Spleen (tissue), 7 donors: ENCODE data around the gene GSTT2B.
"Not testable (repeated sequence)": the region's sequence is repeated elsewhere in the genome, so short reads cannot be mapped to it uniquely, and the experiment has no call there.

Source experiments
- CTCF ChIP-seq, 11 experiments: fragments of 200-600 bp in 7 of 11; fragments of 450-650 bp in 4 of 11; sonication (generic) in 4 of 11; IDR thresholded peaks in 8 of 11; conservative IDR thresholded peaks in 3 of 11; 1 replicate in 7 of 11; 2 replicates in 4 of 11; pipeline versions ENCODE4 v1.4.0 to v1.8.0; 2016 to 2021; ENCODE audit warnings: antibody characterized with exemption in 11 of 11, inconsistent platforms in 4 of 11, mild to moderate bottlenecking in 1 of 11
- POLR2A ChIP-seq, 3 donors: fragments of 450-650 bp; IDR thresholded peaks; one replicate each; pipeline ENCODE4 v1.5.1; 2017; ENCODE audit warnings: antibody characterized with exemption in 3 of 3, mild to moderate bottlenecking in 1 of 3
- POLR2AphosphoS5 ChIP-seq, 3 donors: sonication (generic); formaldehyde crosslinking; IDR thresholded peaks; one replicate each; pipeline ENCODE4 v1.5.1; 2017; ENCODE audit warnings: antibody characterized with exemption in 3 of 3
- donor health status: DM: no; HTN: no; CAD: no; lungs with moderate emphysema.
- donor health status: DM: no; HTN: no; CAD: no.
- donor health status: DM: no; HTN: no; CAD: no.

- TF ChIP-seq CTCF (IDR thresholded peaks at IDR 0.05 in 8 of 11, conservative IDR thresholded peaks at IDR 0.05 in 3 of 11); POLR2A (IDR thresholded peaks at IDR 0.05); POLR2AphosphoS5 (IDR thresholded peaks at IDR 0.05): not testable (repeated sequence)
Measured at GRCh38 chr22:23961084-23961771, at the start of gene GSTT2B.
